GM12864 (cell line): ENCODE results near the gene CD180.

ENCODE experiments used
- DNase-seq: peaks from one replicate; pipeline ENCODE4 v3.0.0-alpha.2; 2011; ENCODE audit warnings: low read depth
- H3K4me3 ChIP-seq: 2 replicates; pipeline ENCODE4 v1.5.1; 2011; ENCODE audit warnings: mild to moderate bottlenecking, low read depth, low read length, control low read depth
- CTCF ChIP-seq: IDR thresholded peaks from 2 replicates; pipeline ENCODE4 v1.5.1; 2011; ENCODE audit warnings: low read depth, mild to moderate bottlenecking, moderate library complexity, low read length, control low read depth, inconsistent platforms; ENCODE audit errors: missing control alignments

The CD180 gene

GRCh38 chr5:67143549-67143948 is 53.0 kb downstream of the CD180 start:
- no peak overlapping the region for H3K4me3 ChIP-seq
- no peak for DNase-seq
- TF ChIP-seq CTCF = no peak

- TF ChIP-seq CTCF = no peak
- DNase-seq = no peak
- no peak overlapping the region for H3K4me3 ChIP-seq
Observed at GRCh38 chr5:67142816-67143215, 53.8 kb downstream of the CD180 start.

- no peak for DNase-seq
- no peak for TF ChIP-seq CTCF
Observed at GRCh38 chr5:67141644-67142043, 55.0 kb downstream of the CD180 start.

GRCh38 chr5:67140413-67140812 is 56.2 kb downstream of the CD180 start:
- no peak overlapping the region for H3K4me3 ChIP-seq
- DNase-seq = no peak
- TF ChIP-seq CTCF = no peak

More at GRCh38 chr5:67141644-67142043, 55.0 kb downstream of the CD180 start:
- H3K4me3 ChIP-seq = no peak overlapping the region

GRCh38 chr5:67139030-67139429 is 57.6 kb downstream of the CD180 start:
- TF ChIP-seq CTCF = no peak
- no peak overlapping the region for H3K4me3 ChIP-seq
- DNase-seq = no peak

- DNase-seq = no peak
- H3K4me3 ChIP-seq = no peak overlapping the region
- no peak for TF ChIP-seq CTCF
Observed at GRCh38 chr5:67135381-67135984, 61.1 kb downstream of the CD180 start.

GRCh38 chr5:67133776-67134175 is 62.8 kb downstream of the CD180 start:
- H3K4me3 ChIP-seq = no peak overlapping the region
- no peak for DNase-seq
- no peak for TF ChIP-seq CTCF
